Brain microvascular endothelial cell (primary cell): ENCODE data around the gene LRRC52.

ENCODE experiments used
- DNase-seq: peaks from one replicate; pipeline ENCODE4 v3.0.0-alpha.2; 2020
- H3K27ac ChIP-seq: fragments of 250-450 bp; sonication (Bioruptor Pico); 2 replicates; pipeline ENCODE4 v1.5.1; 2020; ENCODE audit warnings: mild to moderate bottlenecking, moderate library complexity
- H3K27me3 ChIP-seq: fragments of 250-450 bp; sonication (Bioruptor Pico); replicated peaks from 2 replicates; pipeline ENCODE4 v1.5.1; 2020; ENCODE audit warnings: mild to moderate bottlenecking
- H3K36me3 ChIP-seq: fragments of 250-450 bp; sonication (Bioruptor Pico); replicated peaks from 2 replicates; pipeline ENCODE4 v1.5.1; 2020; ENCODE audit warnings: mild to moderate bottlenecking
- H3K4me3 ChIP-seq: 2 replicates; pipeline ENCODE4 v1.5.1; 2011; ENCODE audit warnings: low read depth, mild to moderate bottlenecking, control low read depth, low read length, moderate library complexity
- in situ Hi-C: cut with HindIII; loops from 2 replicates; pipeline ENCODE4 v1.10.0; 2017; ENCODE audit warnings: low sequenced_read_pairs, low pct_ligation_motif_present
- TF ChIP-seq, protein P1 (sequence below): IDR thresholded peaks from 2 replicates; pipeline ENCODE4 v1.5.1; 2011; ENCODE audit warnings: low read depth, mild to moderate bottlenecking, moderate library complexity, low read length, control low read depth, inconsistent platforms; ENCODE audit errors: missing control alignments

Gene LRRC52

DNA sequence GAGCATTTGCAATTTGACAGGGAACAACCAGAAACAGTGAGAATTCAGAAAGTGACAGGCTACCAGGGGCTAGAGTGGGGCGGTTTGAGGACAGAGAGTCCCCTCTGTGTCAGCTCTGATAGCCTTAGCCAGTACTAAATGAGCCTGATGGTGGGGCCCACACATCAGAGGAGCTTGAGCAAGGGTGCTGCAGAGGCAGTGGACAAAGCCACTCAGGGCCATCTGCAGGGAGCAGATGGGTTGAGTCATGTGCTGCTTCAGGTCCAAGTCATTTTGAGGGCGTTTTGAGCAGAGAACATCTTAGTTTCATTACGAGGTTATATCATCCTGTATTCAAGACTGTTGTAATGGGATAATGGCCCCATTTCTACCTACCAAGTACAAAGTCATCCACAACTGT lies 7.7 kb downstream of the LRRC52 start:
- no peak overlapping the region for H3K4me3 ChIP-seq
- in situ Hi-C loops: no loop called here
- H3K27me3 ChIP-seq: no peaks in the 10 kb centered on the region
- no peak overlapping the region for H3K27ac ChIP-seq
- TF ChIP-seq, protein P1, sequence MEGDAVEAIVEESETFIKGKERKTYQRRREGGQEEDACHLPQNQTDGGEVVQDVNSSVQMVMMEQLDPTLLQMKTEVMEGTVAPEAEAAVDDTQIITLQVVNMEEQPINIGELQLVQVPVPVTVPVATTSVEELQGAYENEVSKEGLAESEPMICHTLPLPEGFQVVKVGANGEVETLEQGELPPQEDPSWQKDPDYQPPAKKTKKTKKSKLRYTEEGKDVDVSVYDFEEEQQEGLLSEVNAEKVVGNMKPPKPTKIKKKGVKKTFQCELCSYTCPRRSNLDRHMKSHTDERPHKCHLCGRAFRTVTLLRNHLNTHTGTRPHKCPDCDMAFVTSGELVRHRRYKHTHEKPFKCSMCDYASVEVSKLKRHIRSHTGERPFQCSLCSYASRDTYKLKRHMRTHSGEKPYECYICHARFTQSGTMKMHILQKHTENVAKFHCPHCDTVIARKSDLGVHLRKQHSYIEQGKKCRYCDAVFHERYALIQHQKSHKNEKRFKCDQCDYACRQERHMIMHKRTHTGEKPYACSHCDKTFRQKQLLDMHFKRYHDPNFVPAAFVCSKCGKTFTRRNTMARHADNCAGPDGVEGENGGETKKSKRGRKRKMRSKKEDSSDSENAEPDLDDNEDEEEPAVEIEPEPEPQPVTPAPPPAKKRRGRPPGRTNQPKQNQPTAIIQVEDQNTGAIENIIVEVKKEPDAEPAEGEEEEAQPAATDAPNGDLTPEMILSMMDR: no peak
- no peaks in the 10 kb centered on the region for H3K36me3 ChIP-seq
- DNase-seq: no peak

DNA sequence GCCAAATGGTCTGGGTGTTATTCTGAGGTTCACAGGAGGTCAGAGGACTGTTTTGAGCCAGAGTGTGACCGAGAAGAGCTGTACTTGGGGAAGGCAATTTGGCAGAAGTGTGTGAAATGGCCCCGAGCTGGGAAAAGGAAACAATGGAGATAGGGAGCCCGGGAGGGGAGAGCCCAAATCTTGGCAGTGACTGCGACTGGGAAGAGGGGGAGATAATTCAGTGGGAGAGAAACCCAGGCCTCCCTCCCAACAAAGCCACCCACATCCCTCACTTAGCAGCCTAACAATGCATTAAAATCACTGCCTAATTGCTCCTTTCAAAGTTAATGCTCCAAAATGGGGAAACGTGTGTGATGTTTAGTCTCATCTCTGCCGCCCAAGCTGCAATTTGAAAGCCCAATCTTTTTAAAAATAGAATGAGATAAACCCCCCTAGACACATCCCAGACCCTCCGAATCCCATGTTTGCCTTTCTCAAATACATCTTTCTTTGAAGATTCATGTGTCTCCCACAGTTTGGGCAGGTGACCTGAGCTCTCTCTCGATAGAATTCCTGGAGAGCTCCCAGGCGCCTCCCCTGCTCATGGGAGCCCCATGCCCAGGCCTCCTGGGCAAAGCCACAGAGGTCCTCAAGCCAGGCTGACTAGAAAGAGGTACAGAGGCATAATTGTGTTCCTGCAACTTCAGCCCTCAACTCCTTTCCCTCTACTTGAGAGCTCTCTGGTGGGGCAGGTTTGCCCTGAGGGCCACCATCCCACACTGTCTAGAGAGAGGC lies 17.3 kb downstream of the LRRC52 start:
- DNase-seq: no peak
- Histone ChIP-seq H3K27me3 (no peaks in the 10 kb centered on the region), H3K27ac (no peak overlapping the region), H3K36me3 (no peaks in the 10 kb centered on the region), H3K4me3 (no peak overlapping the region)
- TF ChIP-seq, protein P1: no peak
- in situ Hi-C loops: no loop called here

DNA sequence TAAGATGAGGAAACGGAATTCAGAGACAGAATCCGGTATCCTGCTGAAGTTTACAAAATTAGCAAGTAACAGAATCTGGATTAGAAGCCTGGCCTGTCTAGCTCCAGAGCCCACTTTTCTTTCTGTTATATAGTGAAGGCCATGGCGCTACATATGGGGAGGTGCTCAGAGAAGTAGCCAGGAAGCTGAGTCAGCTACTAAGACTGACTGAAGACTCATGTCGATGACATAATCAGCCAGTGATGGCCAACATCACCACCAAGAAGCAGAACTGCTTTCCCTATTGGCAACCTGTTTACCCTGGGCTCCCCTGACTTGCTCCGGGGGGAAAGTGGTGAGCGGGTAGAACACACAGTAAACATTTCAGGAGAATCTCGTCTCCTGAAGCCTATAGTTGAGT lies 18.8 kb downstream of the LRRC52 start:
- in situ Hi-C loops: no loop called here
- no peak overlapping the region for H3K4me3 ChIP-seq
- DNase-seq: no peak
- TF ChIP-seq, protein P1: no peak
- H3K36me3 ChIP-seq: no peaks in the 10 kb centered on the region
- no peaks in the 10 kb centered on the region for H3K27me3 ChIP-seq
- no peak overlapping the region for H3K27ac ChIP-seq

DNA sequence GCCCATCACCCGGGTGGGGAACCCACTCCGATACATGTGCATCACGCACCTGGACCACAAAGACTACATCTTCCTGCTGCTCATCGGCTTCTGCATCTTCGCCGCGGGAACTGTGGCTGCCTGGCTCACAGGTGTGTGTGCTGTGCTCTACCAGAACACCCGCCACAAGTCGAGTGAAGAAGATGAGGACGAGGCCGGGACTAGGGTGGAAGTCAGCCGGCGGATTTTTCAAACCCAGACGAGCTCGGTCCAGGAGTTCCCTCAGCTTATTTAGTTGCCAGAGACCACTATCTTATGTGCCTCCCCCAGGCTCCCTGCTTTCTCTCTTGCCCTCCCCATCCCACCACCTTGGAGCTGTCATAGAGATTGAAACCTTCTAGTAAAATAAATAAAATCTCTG lies 19.8 kb downstream of the LRRC52 start:
- no peaks in the 10 kb centered on the region for H3K27me3 ChIP-seq
- H3K27ac ChIP-seq: no peak overlapping the region
- no peaks in the 10 kb centered on the region for H3K36me3 ChIP-seq
- H3K4me3 ChIP-seq: no peak overlapping the region
- DNase-seq: no peak
- TF ChIP-seq, protein P1: no peak
- in situ Hi-C loops: no loop called here

DNA sequence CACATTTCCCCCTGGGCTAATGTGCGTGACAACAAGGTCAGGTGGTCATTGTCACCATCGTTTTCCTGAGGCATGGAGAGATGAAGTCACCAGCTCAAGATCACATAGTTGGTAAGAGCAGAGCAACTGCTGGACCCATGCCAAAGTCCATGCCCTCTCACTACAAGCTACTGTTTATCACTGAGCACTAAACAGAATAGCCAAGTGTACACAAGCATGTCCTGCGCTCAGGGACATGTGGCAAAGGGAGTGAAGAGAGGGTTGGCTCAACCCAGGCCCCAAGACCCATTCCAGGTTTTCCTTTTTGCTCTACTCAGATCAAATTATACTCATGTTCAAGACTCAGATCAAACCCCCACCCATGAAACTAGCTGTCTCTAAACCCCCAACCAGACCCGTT lies 20.8 kb downstream of the LRRC52 start:
- Histone ChIP-seq H3K27ac (no peak overlapping the region), H3K36me3 (no peaks in the 10 kb centered on the region), H3K27me3 (no peaks in the 10 kb centered on the region), H3K4me3 (no peak overlapping the region)
- TF ChIP-seq, protein P1: no peak
- in situ Hi-C loops: no loop called here
- DNase-seq: no peak
